B cell (primary cell): Measurements from ENCODE around the gene PPP1R2B. TPM values are rescaled to one million over a fixed set of nuclear protein-coding genes. Genes with fewer than 3 reads are reported as not detected.

Source experiments
- ATAC-seq: fragments of 200-7000 bp; cut with Tn5 transposase; one replicate; pipeline ENCODE4 v1.10.0; 2021; ENCODE audit warnings: low read depth, mild to moderate bottlenecking, moderate number of reproducible peaks, moderate library complexity
- CTCF ChIA-PET: fragments of 350-600 bp; sonication (Branson Sonifier 250); formaldehyde crosslinking; loops from one replicate; lab custom pipeline; 2021; ENCODE audit warnings: antibody characterized with exemption, inconsistent platforms; lab: Charles Lee
- POLR2A ChIA-PET: fragments of 350-600 bp; sonication (Branson Sonifier 250); formaldehyde crosslinking; loops from one replicate; lab custom pipeline; 2021; ENCODE audit warnings: antibody characterized with exemption; lab: Charles Lee
- DNase-seq: peaks from one replicate; pipeline ENCODE4 v3.0.0; 2013
- H2AFZ ChIP-seq: 2 replicates; pipeline ENCODE4 v1.6.1; 2012; ENCODE audit warnings: mild to moderate bottlenecking, low read depth, low read length; ENCODE audit not compliant: insufficient read depth, poor library complexity, severe bottlenecking
- H3K27ac ChIP-seq, 2 donors: 1 replicate in 1 of 2; 2 replicates in 1 of 2; pipeline ENCODE4 v1.5.1; 2012 to 2013; ENCODE audit warnings: low read length in 2 of 2, mild to moderate bottlenecking in 2 of 2, moderate library complexity in 1 of 2
- H3K27me3 ChIP-seq, 4 experiments: fragments of 200-600 bp in 1 of 4; sonication (generic) in 1 of 4; replicated peaks in 1 of 4; 1 replicate in 2 of 4; 2 replicates in 2 of 4; pipeline versions ENCODE4 v1.6.1 to v1.7.0; 2013 to 2016; ENCODE audit warnings: low read length in 3 of 4, mild to moderate bottlenecking in 2 of 4, mixed read lengths in 1 of 4, moderate library complexity in 1 of 4; ENCODE audit not compliant: insufficient read depth in 4 of 4, control insufficient read depth in 3 of 4; ENCODE audit errors: control extremely low read depth in 1 of 4
- H3K36me3 ChIP-seq, 2 experiments: replicated peaks in 1 of 2; 1 replicate in 1 of 2; 2 replicates in 1 of 2; pipeline versions ENCODE4 v1.6.1 to v1.7.1; 2013; ENCODE audit warnings: low read length in 1 of 2; ENCODE audit not compliant: insufficient read depth in 2 of 2, control insufficient read depth in 1 of 2; ENCODE audit errors: control extremely low read depth in 1 of 2, extremely low read depth in 1 of 2
- H3K4me1 ChIP-seq, 2 donors: fragments of 200-600 bp in 1 of 2; sonication (generic) in 1 of 2; 1 replicate in 1 of 2; 2 replicates in 1 of 2; pipeline versions ENCODE4 v1.5.1 to v1.6.1; 2013 to 2017; ENCODE audit warnings: low read length in 2 of 2; ENCODE audit not compliant: control insufficient read depth in 2 of 2, insufficient read depth in 2 of 2
- H3K4me2 ChIP-seq: replicated peaks from 2 replicates; pipeline ENCODE3; 2012; ENCODE audit warnings: mild to moderate bottlenecking, low read depth, low read length; ENCODE audit not compliant: poor library complexity, severe bottlenecking
- H3K4me3 ChIP-seq, 5 experiments: fragments of 200-600 bp in 1 of 5; sonication (generic) in 1 of 5; 1 replicate in 3 of 5; 2 replicates in 2 of 5; pipeline versions ENCODE4 v1.5.1 to v1.7.0; 2011 to 2016; ENCODE audit warnings: low read length in 4 of 5, mild to moderate bottlenecking in 4 of 5, low read depth in 2 of 5, control low read depth in 1 of 5, moderate library complexity in 1 of 5; ENCODE audit not compliant: insufficient read depth in 1 of 5; ENCODE audit errors: control extremely low read depth in 1 of 5, extremely low read depth in 1 of 5
- H3K79me2 ChIP-seq: fragments of 200-600 bp; sonication (generic); one replicate; pipeline ENCODE4 v1.6.0; 2016; ENCODE audit warnings: low read length; ENCODE audit not compliant: control insufficient read depth, insufficient read depth
- H3K9ac ChIP-seq: fragments of 200-600 bp; sonication (generic); 2 replicates; pipeline ENCODE4 v1.6.1; 2017; ENCODE audit warnings: mild to moderate bottlenecking, low read length, moderate library complexity
- H3K9me3 ChIP-seq, 3 donors: one replicate each; pipeline versions ENCODE4 v1.6.1 to v1.7.1; 2013; ENCODE audit warnings: low read length in 2 of 3; ENCODE audit not compliant: control insufficient read depth in 2 of 3, insufficient read depth in 1 of 3; ENCODE audit errors: control extremely low read depth in 1 of 3
- H4K20me1 ChIP-seq: 2 replicates; pipeline ENCODE4 v1.6.0; 2012; ENCODE audit warnings: mild to moderate bottlenecking, low read length; ENCODE audit not compliant: insufficient read depth, control insufficient read depth, poor library complexity, severe bottlenecking
- H3K27ac Mint-ChIP-seq: one replicate; pipeline ENCODE4 v1.8.0; 2021; ENCODE audit warnings: mixed read lengths
- H3K27me3 Mint-ChIP-seq: one replicate; pipeline ENCODE4 v1.8.0; 2021; ENCODE audit warnings: mixed read lengths
- H3K4me1 Mint-ChIP-seq: one replicate; pipeline ENCODE4 v1.8.0; 2021; ENCODE audit warnings: mixed read lengths
- H3K4me3 Mint-ChIP-seq: one replicate; pipeline ENCODE4 v1.8.0; 2021; ENCODE audit warnings: mixed read lengths
- H3K9me3 Mint-ChIP-seq: one replicate; pipeline ENCODE4 v1.8.0; 2022; ENCODE audit warnings: mixed read lengths; ENCODE audit not compliant: insufficient read depth
- CTCF ChIP-seq: fragments of 200-600 bp; IDR thresholded peaks from one replicate; pipeline ENCODE4 v1.8.0; 2022; ENCODE audit warnings: antibody characterized with exemption, mild to moderate bottlenecking
- EZH2 ChIP-seq: IDR thresholded peaks from 2 replicates; pipeline ENCODE4 v1.6.1; 2012; ENCODE audit warnings: borderline replicate concordance, low read depth, mild to moderate bottlenecking, moderate library complexity, low read length; ENCODE audit not compliant: insufficient read depth, poor library complexity, severe bottlenecking
- whole genome bisulfite sequencing: methylation state at CpG from one replicate; pipeline ENCODE4 v1.1.5; 2013; ENCODE audit warnings: missing lambda C conversion rate; ENCODE audit not compliant: insufficient coverage; 5-methylcytosine and 5-hydroxymethylcytosine counted together
- intact Hi-C: fragments of 100-400 bp; cut with micrococcal nuclease; formaldehyde crosslinking; loops from one replicate; pipeline ENCODE4 v1.10.0; 2022
- polyA plus RNA-seq: library from polyadenylated mRNA; depleted of rRNA; stranded (reverse); fragments of >200 nt; gene quantifications from 2 replicates; pipeline ENCODE4 v1.2.3, GENCODE V29; 2012
- total RNA-seq, 2 donors: library from RNA; stranded (reverse); fragments of 120-200 nt in 1 of 2; gene quantifications; 1 replicate in 1 of 2; 2 replicates in 1 of 2; pipeline versions ENCODE4 v1.2.3 to v1.2.4, GENCODE V29; 2013 to 2022

PPP1R2B gene
- total and polyA plus RNA-seq, 2 donors (not counting 1 experiment from before 2014, with no cell fraction given), result 0.15 TPM; not detected in 1

- no peaks in the 10 kb centered on the region for H3K79me2 ChIP-seq
- H3K27me3 Mint-ChIP-seq, result peaks cover 23% of the 10 kb centered on the region
- H3K36me3 ChIP-seq, result no peaks in the 10 kb centered on the region
- H3K4me1 Mint-ChIP-seq, result peaks cover 4% of the 10 kb centered on the region
- POLR2A ChIA-PET, result no interaction called here
- H3K9me3 ChIP-seq, result no peaks in the 10 kb centered on the region
- no peak overlapping the region for H3K4me2 ChIP-seq
- no peak overlapping the region for H3K27ac Mint-ChIP-seq
- ATAC-seq, result no peak
- H4K20me1 ChIP-seq, result no peaks in the 10 kb centered on the region
- H2AFZ ChIP-seq, result peak overlapping the region; percentile 15
- H3K9me3 Mint-ChIP-seq, result no peaks in the 10 kb centered on the region
- no peak for DNase-seq
- CTCF ChIA-PET, result no interaction called here
- no peak overlapping the region for H3K4me3 Mint-ChIP-seq
- WGBS, result 0% methylated on average over 1 of the region's 3 CpGs
- H3K4me1 ChIP-seq, result peaks cover 3% of the 10 kb centered on the region in 2 donors
- no peak overlapping the region for H3K4me3 ChIP-seq
- intact Hi-C loops, result no loop called here
- H3K27me3 ChIP-seq, result no peaks in the 10 kb centered on the region
- TF ChIP-seq EZH2 (no peak), CTCF (no peak)
- no peak overlapping the region for H3K9ac ChIP-seq
- H3K27ac ChIP-seq, result no peak overlapping the region
Observed at GRCh38 chr5:156883316-156883875, 33.3 kb downstream of the PPP1R2B start.

- Histone ChIP-seq H4K20me1 (no peaks in the 10 kb centered on the region), H2AFZ (no peak overlapping the region), H3K4me2 (no peak overlapping the region), H3K4me1 (peaks cover 6 to 8% of the 10 kb centered on the region in 2 donors), H3K36me3 (no peaks in the 10 kb centered on the region), H3K9ac (no peak overlapping the region), H3K9me3 (no peaks in the 10 kb centered on the region), H3K79me2 (no peaks in the 10 kb centered on the region), H3K27ac (no peak overlapping the region), H3K4me3 (no peak overlapping the region), H3K27me3 (no peaks in the 10 kb centered on the region)
- no peak overlapping the region for H3K27ac Mint-ChIP-seq
- TF ChIP-seq EZH2 (no peak), CTCF (no peak)
- H3K4me1 Mint-ChIP-seq, result peaks cover 11% of the 10 kb centered on the region
- intact Hi-C loops, result no loop called here
- no peak overlapping the region for H3K4me3 Mint-ChIP-seq
- no peaks in the 10 kb centered on the region for H3K9me3 Mint-ChIP-seq
- POLR2A ChIA-PET, result interaction anchor here (0.7 kb wide), 1 partner anchor 9 kb away, joined by 4 read pairs; no protein-coding TSS in a partner anchor
- CTCF ChIA-PET, result no interaction called here
- 60% methylated on average over 1 of the region's 2 CpGs for WGBS
- DNase-seq, result no peak
- peaks cover 15% of the 10 kb centered on the region for H3K27me3 Mint-ChIP-seq
- ATAC-seq, result no peak
Observed at GRCh38 chr5:156888520-156888919, 38.4 kb downstream of the PPP1R2B start.
